ENCODE measurements around the gene PRICKLE4.
A peak's percentile ranks its signal among the peaks of the same experiment; 100 is the strongest.

The PRICKLE4 gene

GRCh38 chr6:41771058-41771983 is 9.3 kb upstream of the PRICKLE4 start:
- DNase-seq (ENCODE audit: low read depth), result no peak

- no peak for DNase-seq (ENCODE audit: low read depth)
These were observed 5.7 kb upstream of the PRICKLE4 start for GRCh38 chr6:41774841-41775240.

GRCh38 chr6:41775293-41775882 is 5.2 kb upstream of the PRICKLE4 start:
- no peak for DNase-seq (ENCODE audit: low read depth)

- no peak for DNase-seq (ENCODE audit: low read depth)
These were observed 2.9 kb upstream of the PRICKLE4 start for GRCh38 chr6:41777551-41778285.

GRCh38 chr6:41778895-41779294 is 1.7 kb upstream of the PRICKLE4 start:
- no peak for DNase-seq (ENCODE audit: low read depth)

GRCh38 chr6:41779336-41779735 is 1.2 kb upstream of the PRICKLE4 start:
- DNase-seq (ENCODE audit: low read depth), result no peak

- peak; percentile 97 for DNase-seq (ENCODE audit: low read depth)
These were observed 613 bp upstream of the PRICKLE4 start, which contains the start of gene FRS3 for GRCh38 chr6:41779788-41780550. FRS3 (minus strand) TSS chr6:41779900; CDS start chr6:41776987, 2,913 bp downstream.

GRCh38 chr6:41781366-41781730 is 766 bp downstream of the PRICKLE4 start:
- no peak for DNase-seq (ENCODE audit: low read depth)

- DNase-seq (ENCODE audit: low read depth), result no peak
These were observed 2.7 kb downstream of the PRICKLE4 start for GRCh38 chr6:41783106-41783780.

GRCh38 chr6:41784581-41785171 is 4.1 kb downstream of the PRICKLE4 start:
- no peak for DNase-seq (ENCODE audit: low read depth)

GRCh38 chr6:41785254-41785653 is 4.7 kb downstream of the PRICKLE4 start:
- no peak for DNase-seq (ENCODE audit: low read depth)

GRCh38 chr6:41785689-41786450 is 5.3 kb downstream of the PRICKLE4 start:
- DNase-seq (ENCODE audit: low read depth), result no peak

GRCh38 chr6:41786451-41787218 is 6.1 kb downstream of the PRICKLE4 start:
- peak; percentile 80 for DNase-seq (ENCODE audit: low read depth)

- peak; percentile 92 for DNase-seq (ENCODE audit: low read depth)
These were observed 6.8 kb downstream of the PRICKLE4 start, which contains the start of gene TOMM6 for GRCh38 chr6:41787219-41787917. TOMM6 (plus strand) TSS chr6:41787694; CDS start chr6:41787698, 4 bp downstream.

- no peak for DNase-seq (ENCODE audit: low read depth)
These were observed 8.8 kb downstream of the PRICKLE4 start for GRCh38 chr6:41789390-41789724.

- DNase-seq (ENCODE audit: low read depth), result no peak
These were observed 9.5 kb downstream of the PRICKLE4 start for GRCh38 chr6:41790045-41790444.

GRCh38 chr6:41791305-41791704 is 10.7 kb downstream of the PRICKLE4 start:
- no peak for DNase-seq (ENCODE audit: low read depth)

GRCh38 chr6:41791984-41792383 is 11.4 kb downstream of the PRICKLE4 start:
- no peak for DNase-seq (ENCODE audit: low read depth)

- no peak for DNase-seq (ENCODE audit: low read depth)
These were observed 15.9 kb downstream of the PRICKLE4 start for GRCh38 chr6:41796474-41796873.
